HUDEP-2 (cell line): Measurements from ENCODE around the gene DEDD.

Experiments
- DNase-seq, 76 experiments: peaks; one replicate each; lab custom pipeline; 2025; ENCODE audit not compliant: unreplicated experiment in 76 of 76; lab: John Stamatoyannopoulos, UW

DEDD gene

GRCh38 chr1:161079436-161080110 is 52.9 kb downstream of the DEDD start:
- no peak for DNase-seq

GRCh38 chr1:161077426-161077825 is 55.0 kb downstream of the DEDD start:
- DNase-seq = no peak

- DNase-seq = no peak
Measured at GRCh38 chr1:161076410-161076809, 56.1 kb downstream of the DEDD start.

- DNase-seq = peak in 1 of 76 experiments; percentile 9
Measured at GRCh38 chr1:161074676-161075368, 57.6 kb downstream of the DEDD start.

- peak in 1 of 76 experiments; percentile 2 for DNase-seq
Measured at GRCh38 chr1:161073474-161074121, 58.9 kb downstream of the DEDD start.

DNA sequence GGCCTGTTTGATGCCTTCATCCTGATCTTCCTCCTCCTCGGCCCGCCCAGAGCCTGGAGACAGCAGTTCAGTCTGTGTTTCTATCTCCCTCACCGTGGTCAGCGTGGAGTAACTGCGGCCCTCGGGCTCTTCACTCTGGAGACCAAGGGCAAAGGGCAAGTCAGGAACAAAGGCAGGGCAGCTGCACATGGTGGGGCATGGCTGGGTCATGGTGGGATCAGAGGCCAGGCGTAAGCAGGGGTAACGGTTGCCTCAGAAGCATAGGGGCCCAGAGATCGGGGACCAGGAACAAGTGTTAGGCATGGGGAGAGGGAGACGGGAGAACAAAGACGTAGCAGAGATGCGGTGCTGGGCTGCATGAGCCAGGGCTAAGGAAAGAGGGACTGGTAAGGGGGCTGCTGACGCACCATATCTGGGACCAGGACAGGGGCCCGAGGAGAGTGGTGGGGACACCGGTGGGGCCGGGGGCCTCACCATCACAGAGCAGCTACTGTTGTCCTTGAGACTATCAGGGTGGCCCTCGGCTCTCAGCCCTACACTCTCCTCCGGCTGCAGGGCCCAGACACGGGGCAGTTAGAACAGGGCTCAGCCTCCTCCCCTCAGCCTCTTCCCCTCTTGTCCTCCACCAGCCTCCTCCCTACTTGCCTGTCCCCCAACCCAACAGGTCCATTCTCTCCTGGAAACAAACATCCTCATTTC is 59.6 kb downstream of the DEDD start:
- DNase-seq = no peak

DNA sequence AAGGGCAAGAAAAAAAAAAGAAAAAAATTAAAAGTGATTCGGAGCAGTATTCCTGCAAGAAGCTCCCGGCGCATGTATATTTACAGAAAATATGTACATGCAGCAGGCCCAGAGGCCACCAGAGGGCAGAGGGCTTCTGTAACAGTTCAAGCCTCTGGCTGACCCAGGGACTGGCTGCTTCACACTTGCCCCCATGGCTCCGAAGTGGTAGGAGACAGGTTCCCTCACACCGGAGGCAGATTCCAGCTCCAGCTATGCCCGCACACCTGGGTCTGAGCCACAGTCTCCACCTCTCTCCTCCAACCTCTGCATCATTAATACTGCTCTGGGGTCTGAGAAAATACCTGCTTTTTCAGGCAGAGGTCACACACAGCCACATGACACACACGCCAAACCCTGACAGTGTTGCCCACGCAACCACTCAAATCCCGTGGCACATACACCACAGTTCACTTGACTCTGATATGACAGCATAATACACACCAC is 60.5 kb downstream of the DEDD start:
- peak in 48 of 76 experiments; percentile 5 to 63 (median 30) for DNase-seq
